SJSA1 (cell line): ENCODE data around the gene HNRNPH3. TPM values are rescaled to one million over a fixed set of nuclear protein-coding genes. Genes with fewer than 3 reads are reported as not detected.

Experiments
- DNase-seq, 2 experiments: peaks; one replicate each; pipeline ENCODE4 v3.0.0-alpha.2; 2015 to 2020; ENCODE audit warnings: low spot score in 2 of 2, low read depth in 1 of 2
- H3K27ac ChIP-seq: fragments of 250-450 bp; sonication (Bioruptor Pico); 2 replicates; pipeline ENCODE4 v1.5.1; 2020; ENCODE audit warnings: mild to moderate bottlenecking, moderate library complexity
- H3K27me3 ChIP-seq: fragments of 250-450 bp; sonication (Bioruptor Pico); replicated peaks from 2 replicates; pipeline ENCODE4 v1.5.1; 2020; ENCODE audit warnings: mild to moderate bottlenecking, moderate library complexity
- H3K36me3 ChIP-seq: fragments of 250-450 bp; sonication (Bioruptor Pico); 2 replicates; pipeline ENCODE4 v1.5.1; 2020; ENCODE audit warnings: mild to moderate bottlenecking
- H3K4me1 ChIP-seq: fragments of 250-450 bp; sonication (Bioruptor Pico); replicated peaks from 2 replicates; pipeline ENCODE4 v1.6.1; 2021; ENCODE audit warnings: mild to moderate bottlenecking
- H3K4me3 ChIP-seq: fragments of 250-450 bp; sonication (Bioruptor Pico); 2 replicates; pipeline ENCODE4 v1.5.1; 2020; ENCODE audit warnings: mild to moderate bottlenecking
- H3K9me3 ChIP-seq: fragments of 250-450 bp; sonication (Bioruptor Pico); replicated peaks from 2 replicates; pipeline ENCODE4 v1.5.1; 2020; ENCODE audit warnings: mild to moderate bottlenecking
- total RNA-seq: library from RNA; depleted of rRNA; stranded (reverse); fragments of >200 nt; shearing (Covaris generic); gene quantifications from 2 replicates; pipeline ENCODE4 v1.2.3, GENCODE V29; 2014; rRNA removed

HNRNPH3 gene, protein sequence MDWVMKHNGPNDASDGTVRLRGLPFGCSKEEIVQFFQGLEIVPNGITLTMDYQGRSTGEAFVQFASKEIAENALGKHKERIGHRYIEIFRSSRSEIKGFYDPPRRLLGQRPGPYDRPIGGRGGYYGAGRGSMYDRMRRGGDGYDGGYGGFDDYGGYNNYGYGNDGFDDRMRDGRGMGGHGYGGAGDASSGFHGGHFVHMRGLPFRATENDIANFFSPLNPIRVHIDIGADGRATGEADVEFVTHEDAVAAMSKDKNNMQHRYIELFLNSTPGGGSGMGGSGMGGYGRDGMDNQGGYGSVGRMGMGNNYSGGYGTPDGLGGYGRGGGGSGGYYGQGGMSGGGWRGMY
- 19.2 and 33.5 TPM in 2 replicates for total RNA-seq

DNA sequence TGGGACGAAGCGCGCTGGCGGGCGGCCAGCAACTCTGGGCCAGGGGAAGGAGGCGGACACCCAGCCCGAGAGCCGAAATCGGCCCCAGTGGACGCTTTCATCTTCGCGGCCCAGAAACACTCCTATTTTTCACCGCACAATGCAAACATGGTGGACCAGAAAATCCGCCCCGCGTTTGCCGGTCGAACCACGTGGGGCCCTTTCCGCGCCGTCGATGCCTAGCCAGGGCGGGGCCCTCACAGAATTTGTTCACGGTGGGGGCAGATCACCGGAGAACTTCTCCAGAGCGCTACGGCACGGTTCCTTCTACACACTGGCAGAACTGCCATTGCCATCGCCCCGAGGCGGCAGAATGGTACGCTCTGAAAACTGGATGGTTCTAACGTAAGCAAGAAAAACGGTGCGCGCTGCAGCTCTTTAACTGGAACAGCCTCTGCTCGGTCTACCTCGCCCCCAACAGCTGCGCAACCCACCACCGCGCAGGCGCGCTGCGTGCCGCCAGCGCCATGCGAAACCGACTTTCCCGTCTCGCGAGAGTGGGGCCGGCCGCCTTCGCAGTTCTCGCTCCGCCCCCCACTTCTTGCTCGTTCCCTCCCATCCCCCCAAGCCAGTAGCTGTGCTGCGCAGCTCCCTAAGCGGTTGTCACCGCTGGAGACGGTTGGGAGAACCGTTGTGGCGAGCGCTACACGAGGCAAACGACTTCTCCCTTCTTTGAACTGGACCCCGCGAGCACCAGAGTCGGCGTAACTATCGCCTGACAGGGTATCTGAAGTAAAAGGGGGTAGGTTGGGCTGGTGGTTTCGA is at the start of gene HNRNPH3:
TSS of gene HNRNPH3 (plus strand) at position 610 of the 804 bp plus-strand sequence. CDS start 5,158 bp downstream, outside the sequence.
- Histone ChIP-seq H3K27me3 (no peaks in the 10 kb centered on the region), H3K4me3 (peak within 1 kb of the TSS; percentile 91), H3K36me3 (peaks cover 42% of the 10 kb centered on the region), H3K27ac (peak within 1 kb of the TSS; percentile 98), H3K9me3 (no peaks in the 10 kb centered on the region; the same call in 1 of the 2 replicates), H3K4me1 (peaks cover 43% of the 10 kb centered on the region)
- DNase-seq: peak; percentile 98

DNA sequence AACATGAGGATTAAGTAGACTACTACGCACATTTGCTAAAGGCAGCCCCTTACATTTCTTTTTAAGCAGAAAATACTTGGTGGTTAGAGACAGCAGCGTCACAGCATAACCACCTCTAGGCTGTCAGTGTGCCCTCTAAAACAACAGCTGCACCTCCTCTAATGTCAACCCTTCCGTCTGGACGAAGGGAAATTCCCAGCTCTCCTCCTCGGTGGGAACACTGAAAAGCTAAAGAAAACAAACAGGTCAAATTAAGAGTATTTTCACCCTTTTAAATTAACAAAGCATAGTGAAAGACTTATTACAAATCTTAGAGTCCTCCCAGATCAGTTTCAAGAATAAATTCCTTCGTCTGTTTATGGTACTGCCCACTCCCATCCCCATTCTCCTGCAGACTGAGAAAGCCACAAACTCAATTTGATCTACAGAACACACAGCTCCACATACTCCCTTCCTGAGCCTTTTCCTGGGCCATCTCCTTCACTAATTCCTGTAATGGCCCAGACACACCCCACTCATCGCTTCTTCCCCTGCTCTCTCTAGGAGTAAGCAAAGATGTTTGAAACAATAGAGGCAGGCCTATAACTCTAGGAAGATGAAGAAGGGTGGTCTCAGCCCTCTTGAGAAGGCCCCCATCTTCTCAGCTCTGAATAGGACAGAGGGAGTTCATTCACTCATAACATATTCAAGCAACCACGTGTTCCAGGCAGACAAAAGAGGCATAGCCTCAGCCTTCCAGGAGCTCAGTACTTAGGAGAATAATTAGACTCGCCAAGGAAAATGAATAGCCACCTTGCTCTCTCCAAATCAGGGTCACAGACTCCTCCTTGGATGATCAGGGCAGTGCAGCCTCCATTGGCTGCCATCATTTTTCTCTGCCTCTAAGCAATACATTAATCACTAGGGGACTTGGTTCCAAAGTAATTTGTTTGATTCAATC is 47.5 kb upstream of the HNRNPH3 start:
- Histone ChIP-seq H3K27me3 (no peaks in the 10 kb centered on the region), H3K9me3 (no peaks in the 10 kb centered on the region), H3K36me3 (no peaks in the 10 kb centered on the region), H3K27ac (no peak overlapping the region), H3K4me1 (peaks cover 13% of the 10 kb centered on the region), H3K4me3 (no peak overlapping the region)
- peak in 1 of 2 experiments; percentile 31 for DNase-seq

- Histone ChIP-seq H3K27me3 (no peaks in the 10 kb centered on the region), H3K27ac (no peak overlapping the region), H3K4me3 (no peak overlapping the region), H3K4me1 (peaks cover 7% of the 10 kb centered on the region), H3K9me3 (no peaks in the 10 kb centered on the region), H3K36me3 (no peaks in the 10 kb centered on the region)
- DNase-seq: no peak
These were observed 43.1 kb upstream of the HNRNPH3 start for GRCh38 chr10:68288717-68289116.

DNA sequence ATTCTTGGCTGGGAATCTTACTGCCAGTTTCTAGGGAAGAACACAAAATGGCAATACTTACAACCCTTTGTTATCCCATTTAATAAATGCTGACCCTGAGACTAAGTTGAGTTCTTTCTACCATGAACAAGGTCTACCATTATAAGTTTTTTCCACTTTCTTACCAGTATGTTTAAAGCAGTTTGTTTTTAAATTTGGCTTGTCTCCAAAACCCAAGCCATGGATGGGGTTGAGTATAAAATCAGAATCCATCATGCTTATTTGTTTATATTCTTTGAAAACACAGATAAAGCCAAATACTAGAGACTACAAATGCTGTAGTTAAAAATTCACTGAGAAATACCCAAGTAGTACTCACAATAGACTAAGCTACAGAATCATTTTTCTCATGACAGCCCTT is 41.1 kb upstream of the HNRNPH3 start:
- Histone ChIP-seq H3K4me3 (no peak overlapping the region), H3K27ac (no peak overlapping the region), H3K9me3 (no peaks in the 10 kb centered on the region), H3K36me3 (no peaks in the 10 kb centered on the region), H3K27me3 (no peaks in the 10 kb centered on the region), H3K4me1 (no peaks in the 10 kb centered on the region)
- no peak for DNase-seq

DNA sequence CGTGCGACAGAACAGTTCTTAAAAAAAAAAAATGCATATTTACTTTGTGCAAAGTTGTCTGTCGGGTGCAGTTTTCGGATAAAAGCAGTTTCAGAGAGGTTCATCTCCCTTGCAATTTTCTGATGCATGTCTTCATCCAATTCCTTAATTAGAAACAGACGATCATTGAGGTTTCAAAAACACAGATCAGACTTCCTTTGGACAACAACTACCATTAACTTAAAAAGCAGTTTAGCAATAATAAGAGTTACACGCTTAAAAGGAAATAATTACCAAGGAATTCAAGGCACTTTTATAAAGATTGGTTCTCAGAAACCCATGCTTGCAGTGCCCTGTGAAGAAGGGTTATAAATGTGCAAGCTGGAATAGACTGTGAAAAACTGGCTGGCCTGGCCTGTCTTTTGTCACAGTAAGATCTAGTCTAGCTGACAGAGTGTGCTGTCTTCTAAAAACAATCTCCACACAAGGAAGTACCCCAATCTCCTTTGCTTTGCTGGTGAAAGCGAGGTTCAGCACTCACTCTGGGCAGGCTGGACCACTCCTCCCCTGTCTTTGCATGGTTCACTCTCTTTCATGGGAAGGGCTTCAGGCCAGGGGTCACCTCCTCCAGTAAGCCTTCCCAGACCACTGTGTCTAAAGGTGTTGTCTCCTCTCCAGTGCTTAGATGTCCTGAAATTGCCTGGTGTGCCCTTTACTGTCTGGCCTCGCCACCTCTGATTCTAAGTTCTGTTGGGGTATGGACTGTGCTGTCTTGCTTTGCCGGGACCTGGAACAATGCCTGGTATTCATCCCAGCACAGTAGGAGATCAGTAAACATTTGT is 34.8 kb upstream of the HNRNPH3 start:
- no peak for DNase-seq
- Histone ChIP-seq H3K27ac (no peak overlapping the region), H3K36me3 (no peaks in the 10 kb centered on the region; the same call in 1 of the 2 replicates), H3K4me3 (no peak overlapping the region), H3K27me3 (no peaks in the 10 kb centered on the region), H3K9me3 (no peaks in the 10 kb centered on the region), H3K4me1 (no peaks in the 10 kb centered on the region)

- Histone ChIP-seq H3K27ac (no peak overlapping the region), H3K36me3 (no peaks in the 10 kb centered on the region; the same call in 1 of the 2 replicates), H3K9me3 (no peaks in the 10 kb centered on the region), H3K27me3 (no peaks in the 10 kb centered on the region), H3K4me3 (no peak overlapping the region), H3K4me1 (no peaks in the 10 kb centered on the region)
- DNase-seq: no peak
These were observed 30.6 kb upstream of the HNRNPH3 start for GRCh38 chr10:68301301-68301700.

GRCh38 chr10:68301790-68302502 is 29.9 kb upstream of the HNRNPH3 start:
- no peaks in the 10 kb centered on the region for H3K4me1 ChIP-seq
- no peaks in the 10 kb centered on the region for H3K9me3 ChIP-seq
- H3K36me3 ChIP-seq: no peaks in the 10 kb centered on the region; the same call in 1 of the 2 replicates
- H3K27me3 ChIP-seq: no peaks in the 10 kb centered on the region
- no peak overlapping the region for H3K4me3 ChIP-seq
- peak in 1 of 2 experiments; percentile 43 for DNase-seq
- no peak overlapping the region for H3K27ac ChIP-seq

GRCh38 chr10:68302503-68302823 is 29.4 kb upstream of the HNRNPH3 start:
- no peak overlapping the region for H3K4me3 ChIP-seq
- DNase-seq: no peak
- H3K27ac ChIP-seq: no peak overlapping the region
- no peaks in the 10 kb centered on the region for H3K27me3 ChIP-seq
- H3K36me3 ChIP-seq: no peaks in the 10 kb centered on the region; the same call in 1 of the 2 replicates
- H3K4me1 ChIP-seq: no peaks in the 10 kb centered on the region
- H3K9me3 ChIP-seq: no peaks in the 10 kb centered on the region

DNA sequence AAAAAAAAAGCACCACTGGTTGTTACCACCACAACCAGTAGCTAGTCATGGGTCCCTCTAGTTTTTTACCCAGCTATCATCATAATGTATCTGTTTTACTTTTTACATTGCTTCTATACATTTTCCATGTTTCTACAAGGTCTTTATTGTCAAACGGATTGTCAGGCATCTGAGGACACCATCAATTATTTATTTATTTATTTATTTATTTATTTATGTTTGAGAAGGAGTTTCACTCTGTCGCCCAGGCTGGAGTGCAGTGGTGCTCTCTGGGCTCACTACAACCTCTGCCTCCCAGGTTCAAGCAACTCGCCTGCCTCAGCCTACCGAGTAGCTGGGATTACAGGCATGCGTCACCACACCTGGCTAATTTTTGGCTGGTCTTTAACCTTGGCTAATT is 29.0 kb upstream of the HNRNPH3 start:
- Histone ChIP-seq H3K27me3 (no peaks in the 10 kb centered on the region), H3K27ac (no peak overlapping the region), H3K4me3 (no peak overlapping the region), H3K9me3 (no peaks in the 10 kb centered on the region), H3K36me3 (no peaks in the 10 kb centered on the region; the same call in 1 of the 2 replicates), H3K4me1 (no peaks in the 10 kb centered on the region)
- DNase-seq: no peak

GRCh38 chr10:68303849-68304412 is 27.9 kb upstream of the HNRNPH3 start:
- no peak overlapping the region for H3K27ac ChIP-seq

DNA sequence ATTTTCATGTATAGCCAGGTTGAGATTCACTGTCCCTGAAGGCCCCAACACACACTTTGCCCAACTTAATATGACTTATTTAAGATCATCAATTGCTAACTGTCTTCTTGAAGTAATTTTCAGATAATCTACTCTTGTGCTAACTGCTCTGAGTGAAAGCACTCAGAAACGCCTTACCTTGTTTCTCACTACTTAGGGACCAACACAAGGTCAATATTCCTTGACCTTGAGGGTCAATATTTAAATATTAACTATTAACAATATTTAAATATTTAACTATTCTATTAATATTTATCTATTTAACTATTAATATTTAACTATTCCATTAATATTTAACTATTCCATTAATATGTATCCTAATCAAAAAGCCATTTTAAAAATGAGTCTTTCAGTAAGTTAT is 26.0 kb upstream of the HNRNPH3 start:
- Histone ChIP-seq H3K27ac (no peak overlapping the region), H3K27me3 (no peaks in the 10 kb centered on the region), H3K4me1 (no peaks in the 10 kb centered on the region), H3K36me3 (no peaks in the 10 kb centered on the region; the same call in 1 of the 2 replicates), H3K9me3 (no peaks in the 10 kb centered on the region), H3K4me3 (no peak overlapping the region)
- no peak for DNase-seq

More at GRCh38 chr10:68303849-68304412, 27.9 kb upstream of the HNRNPH3 start:
- Histone ChIP-seq H3K27me3 (no peaks in the 10 kb centered on the region), H3K4me3 (no peak overlapping the region), H3K36me3 (no peaks in the 10 kb centered on the region; the same call in 1 of the 2 replicates), H3K4me1 (no peaks in the 10 kb centered on the region), H3K9me3 (no peaks in the 10 kb centered on the region)
- no peak for DNase-seq

GRCh38 chr10:68310531-68310930 is 21.3 kb upstream of the HNRNPH3 start:
- no peak overlapping the region for H3K4me3 ChIP-seq
- DNase-seq: no peak
- no peaks in the 10 kb centered on the region for H3K4me1 ChIP-seq
- no peaks in the 10 kb centered on the region for H3K9me3 ChIP-seq
- H3K27ac ChIP-seq: no peak overlapping the region
- no peaks in the 10 kb centered on the region for H3K27me3 ChIP-seq
- no peaks in the 10 kb centered on the region for H3K36me3 ChIP-seq
